Left cardiac atrium (tissue), 4 donors: ENCODE measurements around the gene KCNIP1. TPM values are rescaled to one million over a fixed set of nuclear protein-coding genes. Genes with fewer than 3 reads are reported as not detected.

ENCODE experiments used
- ATAC-seq, 2 donors: fragments of 200-7000 bp; cut with Tn5 transposase; one replicate each; pipeline ENCODE4 v1.9.1; 2020; ENCODE audit warnings: mild to moderate bottlenecking in 2 of 2, moderate library complexity in 2 of 2
- DNase-seq: peaks from one replicate; pipeline ENCODE4 v3.0.0-alpha.2; 2020
- intact Hi-C, 2 donors: fragments of 100-400 bp; cut with DNase I; formaldehyde crosslinking; loops; one replicate each; pipeline versions ENCODE4 v1.14.1 to v1.15.1; 2022 to 2023
- total RNA-seq, 2 donors: library from RNA; stranded (reverse); fragmentation: NEBNext Ultra II Directional; extraction: Animal tissue kit (Norgen Biotek cat#: 25700); gene quantifications; one replicate each; pipeline ENCODE4 v1.2.1, GENCODE V29; 2021
- donor health status: DM: no; HTN: yes; CAD: no.
- donor health status: DM: no; HTN: yes; CAD: no; lungs with severe emphysema.
- donor health status: DM: yes; HTN: yes; CAD: no.
- donor health status: Dilated cardiomyopathy.

KCNIP1 gene
- total RNA-seq, 2 donors from 2014 or later = not detected

- intact Hi-C loops = no loop called here
- DNase-seq (no peak), ATAC-seq (no peak)
Observed at GRCh38 chr5:170582644-170583330, 79.0 kb downstream of the KCNIP1 start.

GRCh38 chr5:170584003-170584402, 80.2 kb downstream of the KCNIP1 start:
- no peak for ATAC-seq
- DNase-seq = no peak
- intact Hi-C loops = no loop called here

DNA sequence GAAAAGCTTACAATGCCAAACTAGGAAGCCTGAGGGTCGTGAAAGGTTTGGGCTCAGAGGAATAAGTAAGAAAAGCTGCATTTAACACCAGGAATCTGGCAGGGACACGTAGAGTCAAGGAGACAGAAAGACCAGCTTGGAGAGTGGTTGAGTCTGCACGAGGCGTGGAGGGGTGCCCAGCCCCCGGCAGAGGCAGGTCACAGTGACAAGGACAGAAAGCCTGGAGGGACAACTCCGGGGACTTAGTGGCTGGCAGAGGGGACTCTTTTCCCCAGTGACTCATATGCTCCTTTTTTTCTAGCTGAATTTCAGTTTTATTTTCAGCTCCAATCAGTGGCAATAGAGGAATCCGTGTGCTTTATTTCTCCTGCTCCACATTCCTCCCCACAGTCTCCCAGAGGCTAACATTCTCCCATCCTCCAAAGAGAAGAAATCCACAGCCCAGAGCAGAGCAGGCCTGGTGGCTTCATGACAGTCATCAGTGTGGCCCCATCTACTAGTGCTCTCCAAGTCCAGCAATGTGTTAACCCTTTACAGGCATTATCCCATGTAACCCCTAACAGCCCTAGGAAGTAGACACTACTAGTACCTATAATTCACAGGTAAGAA, 80.7 kb downstream of the KCNIP1 start:
- ATAC-seq = no peak
- DNase-seq = no peak
- intact Hi-C loops = no loop called here

- ATAC-seq (no peak), DNase-seq (no peak)
- intact Hi-C loops = no loop called here
Observed at GRCh38 chr5:170585273-170585948, 81.6 kb downstream of the KCNIP1 start.

- no peak for DNase-seq
- no peak for ATAC-seq
- intact Hi-C loops = no loop called here
Observed at GRCh38 chr5:170587808-170588207, 84.0 kb downstream of the KCNIP1 start.

DNA sequence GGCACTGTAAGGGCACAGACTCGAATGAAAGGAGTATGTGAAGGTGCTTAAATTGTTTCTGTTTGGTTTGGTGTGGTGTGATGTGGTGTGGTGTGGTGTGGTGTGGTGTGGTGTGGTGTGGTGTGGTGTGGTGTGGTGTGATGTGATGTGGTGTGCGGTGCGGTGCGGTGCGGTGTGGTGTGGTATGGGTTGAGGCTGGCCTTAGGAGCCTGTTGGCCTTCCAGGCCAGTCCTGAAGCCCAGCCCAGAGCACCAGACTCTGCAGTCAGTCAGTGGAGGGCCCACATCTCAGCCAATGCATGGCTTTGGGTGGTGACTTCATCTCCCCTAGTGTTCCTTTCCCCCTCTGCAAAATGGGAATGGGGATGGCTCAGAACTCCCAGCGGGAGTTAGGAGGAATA, 85.8 kb downstream of the KCNIP1 start:
- no peak for ATAC-seq
- no peak for DNase-seq
- intact Hi-C loops = no loop called here

- ATAC-seq (no peak), DNase-seq (no peak)
- intact Hi-C loops = no loop called here
Observed at GRCh38 chr5:170590566-170590965, 86.7 kb downstream of the KCNIP1 start.

GRCh38 chr5:170591054-170591453, 87.2 kb downstream of the KCNIP1 start:
- DNase-seq (no peak), ATAC-seq (no peak)
- intact Hi-C loops = no loop called here

- ATAC-seq = no peak
- no peak for DNase-seq
- intact Hi-C loops = no loop called here
Observed at GRCh38 chr5:170596482-170597044, 92.7 kb downstream of the KCNIP1 start.

DNA sequence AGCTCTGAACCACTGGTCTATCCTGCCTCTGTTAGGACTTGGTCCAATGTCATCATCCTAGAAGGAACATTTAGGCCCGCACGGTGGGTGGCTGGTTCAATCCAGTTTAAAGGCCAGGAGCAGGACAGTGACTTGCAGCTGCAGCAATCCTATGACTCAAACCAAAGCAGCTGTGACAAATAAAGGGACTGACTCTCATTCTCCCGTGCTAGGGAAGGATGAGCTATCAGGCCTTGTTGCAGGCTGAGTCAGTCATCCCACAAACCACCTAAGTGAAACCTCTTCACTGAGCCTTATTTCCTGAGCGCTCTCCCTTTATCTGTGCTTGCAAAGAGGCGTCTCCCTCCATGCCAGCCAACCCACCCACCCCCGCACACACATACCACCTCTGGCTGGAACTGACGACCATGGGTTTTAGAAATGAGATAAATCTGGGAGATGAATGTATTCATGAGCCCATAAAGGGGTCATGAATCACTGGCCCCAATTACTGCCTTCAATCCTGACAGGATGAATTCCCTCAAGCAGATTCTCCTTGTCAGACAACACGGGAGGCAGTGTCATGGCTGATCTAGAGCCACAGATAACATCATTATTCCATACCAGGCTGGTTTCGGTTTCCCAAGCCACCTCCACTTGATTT, 93.4 kb downstream of the KCNIP1 start:
- no peak for DNase-seq
- intact Hi-C loops = no loop called here
- peak in 1 of 2 donors; percentile 88 for ATAC-seq

DNA sequence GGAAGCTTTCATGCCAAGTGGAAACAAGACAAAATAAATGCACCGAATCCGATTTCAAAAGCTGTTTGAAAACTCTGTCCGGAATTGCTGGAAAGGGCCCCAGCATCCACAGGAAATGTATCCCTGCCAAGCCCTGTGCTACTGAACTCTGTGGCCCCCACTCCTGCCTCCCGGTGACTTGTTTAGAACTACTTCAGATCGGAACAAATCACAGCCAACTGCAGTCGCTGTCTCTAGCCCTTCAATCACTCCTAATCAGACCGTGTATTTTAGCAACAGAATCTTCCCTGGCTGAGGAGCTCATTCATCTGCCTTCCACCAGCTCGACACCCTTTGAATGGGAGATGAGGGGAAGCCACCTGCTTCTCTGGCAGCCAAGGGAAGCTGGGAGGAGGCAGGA, 94.1 kb downstream of the KCNIP1 start:
- ATAC-seq = peak; percentile 43 to 45
- DNase-seq = peak; percentile 34
- intact Hi-C loops = no loop called here

DNA sequence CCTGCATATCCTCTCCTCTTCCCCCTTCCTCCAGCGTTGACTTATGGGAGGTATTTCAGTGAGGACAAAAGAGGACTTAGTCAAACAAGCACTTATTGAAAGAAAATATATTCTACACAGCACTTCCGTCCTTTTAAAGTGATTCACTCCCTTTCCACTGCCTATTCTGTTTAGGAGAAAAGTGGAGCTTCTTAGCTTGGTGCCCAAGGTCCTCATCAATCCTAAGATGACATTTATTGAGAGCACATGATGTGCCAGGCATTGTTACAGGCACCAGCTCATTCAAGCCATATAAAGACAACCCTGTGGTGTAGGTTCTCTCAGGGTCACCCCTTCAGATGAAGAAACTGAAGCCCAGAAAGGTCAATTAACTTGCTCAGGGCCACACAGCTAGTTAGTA, 95.9 kb downstream of the KCNIP1 start:
- intact Hi-C loops = no loop called here
- ATAC-seq (no peak), DNase-seq (no peak)

GRCh38 chr5:170601619-170602018, 97.8 kb downstream of the KCNIP1 start:
- ATAC-seq (no peak), DNase-seq (no peak)
- intact Hi-C loops = no loop called here

- ATAC-seq = no peak
- intact Hi-C loops = no loop called here
- DNase-seq = no peak
Observed at GRCh38 chr5:170603109-170603508, 99.3 kb downstream of the KCNIP1 start.

DNA sequence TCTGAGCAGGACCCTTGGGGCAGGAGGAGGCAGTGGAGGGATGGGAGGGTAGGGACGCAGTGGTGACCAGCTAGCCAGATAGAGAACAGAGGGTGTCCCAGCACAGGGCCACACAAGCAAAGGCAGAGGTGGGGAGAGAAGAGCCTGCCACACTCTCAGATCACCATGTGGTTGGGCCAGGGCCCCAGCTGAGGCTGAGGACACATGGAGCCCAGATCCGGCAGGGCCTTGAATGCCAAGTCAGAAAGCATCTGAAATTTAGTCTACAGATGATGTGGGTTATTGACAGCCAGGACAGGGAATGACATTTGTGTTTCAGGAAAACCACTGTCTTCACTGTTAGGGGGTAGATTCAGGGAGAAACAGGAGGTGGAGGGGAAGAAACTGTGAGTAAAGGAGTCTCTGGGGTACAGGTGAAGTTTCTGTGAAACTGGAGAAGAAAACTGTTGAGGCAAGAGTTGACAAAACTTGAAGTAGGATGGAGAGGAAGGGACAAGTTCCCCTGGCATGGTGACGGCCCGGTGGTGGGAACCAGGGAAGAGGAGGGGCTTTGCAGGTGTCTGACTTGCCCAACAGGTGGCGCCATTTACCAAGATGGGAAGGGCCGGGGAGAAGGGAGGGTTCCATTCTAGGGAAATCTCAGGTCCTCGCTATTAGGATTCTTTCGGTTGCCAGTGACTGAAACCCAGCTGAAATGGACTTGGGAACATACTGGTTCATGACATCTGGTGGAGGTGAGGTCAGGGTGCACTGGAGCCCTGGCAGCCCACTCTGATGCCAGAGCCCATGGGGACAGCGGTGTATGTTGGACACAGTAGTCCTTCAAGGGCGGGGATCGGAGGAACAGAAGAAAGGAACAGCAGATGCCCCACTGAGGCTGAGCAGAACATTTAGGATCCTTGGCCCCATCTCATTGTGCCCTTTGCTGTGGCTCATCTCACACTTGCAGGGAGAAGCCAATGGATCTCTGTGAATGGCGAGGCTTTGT, 100.1 kb downstream of the KCNIP1 start:
- ATAC-seq (peak; percentile 47 to 80), DNase-seq (peak; percentile 37)
- intact Hi-C loops = no loop called here

- intact Hi-C loops = no loop called here
- ATAC-seq (no peak), DNase-seq (no peak)
Observed at GRCh38 chr5:170606941-170607340, 103.1 kb downstream of the KCNIP1 start.

DNA sequence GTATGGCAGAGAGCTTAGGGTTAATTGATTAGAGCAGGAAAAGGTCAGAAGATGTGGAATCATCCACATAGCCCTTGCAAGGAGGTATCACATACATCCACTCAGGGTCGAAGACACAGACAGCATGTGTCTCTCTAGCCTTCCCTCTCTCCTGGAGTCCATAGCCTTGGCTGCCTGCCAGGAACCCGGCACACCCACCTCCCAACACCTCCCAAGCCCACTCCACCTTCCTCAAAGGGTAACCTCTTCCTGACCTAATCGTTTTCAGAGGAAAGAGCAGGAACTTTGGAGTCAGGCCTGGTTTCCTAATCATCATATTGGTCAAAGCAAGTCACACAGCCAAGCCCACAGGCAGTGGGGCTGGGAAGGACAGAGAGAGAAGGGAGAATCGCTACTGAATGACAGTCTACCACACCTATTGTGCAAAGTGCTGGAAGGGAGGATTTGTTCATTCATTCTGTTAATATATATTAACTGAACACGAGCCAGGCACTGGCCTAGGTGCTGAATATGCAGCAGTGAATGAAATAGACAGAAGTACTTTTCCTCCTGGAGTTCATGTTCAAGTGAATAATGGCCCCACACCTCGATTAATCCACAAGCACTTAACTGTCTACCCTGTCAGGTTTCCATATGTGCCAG, 107.8 kb downstream of the KCNIP1 start:
- intact Hi-C loops = no loop called here

DNA sequence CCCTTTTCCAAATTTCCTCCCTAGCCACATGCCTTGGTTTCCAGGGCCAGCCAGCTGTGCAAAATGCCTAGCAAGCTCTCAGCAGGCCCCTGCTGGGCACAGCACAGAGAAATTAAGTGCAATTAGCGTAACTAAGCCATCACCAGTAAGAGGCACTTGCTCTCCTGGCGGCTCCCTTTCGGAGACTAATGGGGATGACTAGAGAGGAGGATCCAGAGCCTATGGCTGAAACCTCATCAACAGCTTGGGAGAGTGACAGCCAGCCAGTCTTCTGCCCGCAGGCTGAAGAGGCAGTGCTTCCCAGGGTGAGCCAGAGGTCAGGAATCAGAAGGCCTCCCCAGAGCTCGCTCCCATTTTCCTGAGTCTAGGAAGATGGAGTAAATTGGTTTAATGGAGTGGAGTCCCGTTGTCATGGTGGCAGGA, 108.4 kb downstream of the KCNIP1 start:
- no peak for ATAC-seq
- intact Hi-C loops = no loop called here
- no peak for DNase-seq

More for the DNA sequence above, 107.8 kb downstream of the KCNIP1 start:
- no peak for DNase-seq
- no peak for ATAC-seq
